HepG2 (cell line): ENCODE results near the gene HDAC10. TPM values are rescaled to one million over a fixed set of nuclear protein-coding genes. Genes with fewer than 3 reads are reported as not detected.

Experiments
- BCLAF1 ChIP-seq: fragments of 450-650 bp; IDR thresholded peaks from 2 replicates; pipeline ENCODE4 v1.6.1; 2017; ENCODE audit warnings: mild to moderate bottlenecking
- FOSL2 ChIP-seq: sonication (generic); formaldehyde crosslinking; IDR thresholded peaks from 2 replicates; pipeline ENCODE4 v1.4.0; 2020; ENCODE audit warnings: missing genetic modification reagents
- GMEB1 ChIP-seq: sonication (generic); formaldehyde crosslinking; IDR thresholded peaks from 2 replicates; pipeline ENCODE4 v1.5.1; 2020; ENCODE audit warnings: missing genetic modification reagents, mild to moderate bottlenecking, borderline replicate concordance
- KLF15 ChIP-seq: sonication (generic); formaldehyde crosslinking; IDR thresholded peaks from 2 replicates; pipeline ENCODE4 v1.8.1; 2023; ENCODE audit warnings: borderline replicate concordance, mild to moderate bottlenecking, inconsistent platforms, missing genetic modification reagents, mixed read lengths
- MAZ ChIP-seq, 2 experiments: sonication (generic) in 1 of 2; formaldehyde crosslinking in 1 of 2; IDR thresholded peaks; 2 replicates each; pipeline versions ENCODE4 v1.5.0 to v1.6.1; 2012 to 2020; ENCODE audit warnings: low read depth in 2 of 2, mild to moderate bottlenecking in 2 of 2, borderline replicate concordance in 1 of 2, improper control_type of control experiment in 1 of 2, low read length in 1 of 2, missing genetic modification reagents in 1 of 2, moderate library complexity in 1 of 2
- RFXANK ChIP-seq: IDR thresholded peaks from 2 replicates; pipeline ENCODE4 v1.6.1; 2016
- ZMAT3 ChIP-seq: sonication (generic); formaldehyde crosslinking; conservative IDR thresholded peaks from 2 replicates; pipeline ENCODE4 v1.7.0; 2021; ENCODE audit warnings: missing genetic modification reagents
- ZNF44 ChIP-seq: sonication (generic); formaldehyde crosslinking; IDR thresholded peaks from 2 replicates; pipeline ENCODE4 v1.5.1; 2020; ENCODE audit warnings: mild to moderate bottlenecking, missing genetic modification reagents
- ZNF616 ChIP-seq: sonication (generic); formaldehyde crosslinking; IDR thresholded peaks from 2 replicates; pipeline ENCODE4 v1.5.0; 2020; ENCODE audit warnings: low read depth, mild to moderate bottlenecking, missing genetic modification reagents
- ZSCAN25 ChIP-seq: sonication (generic); formaldehyde crosslinking; IDR thresholded peaks from 2 replicates; pipeline ENCODE4 v1.8.0; 2022; ENCODE audit warnings: mild to moderate bottlenecking, missing genetic modification reagents
- polyA plus RNA-seq, 8 experiments: library from polyadenylated mRNA; depleted of rRNA in 3 of 8; stranded (reverse) in 7 of 8; unstranded in 1 of 8; fragments of >200 nt; fragmentation: Illumina TruSeq in 4 of 8; extraction: Trizol in 4 of 8; gene quantifications; 2 replicates each; pipeline versions ENCODE4 v1.2.1 to v1.2.3, GENCODE V29; 2011 to 2016; ENCODE audit warnings: low read depth in 4 of 8, missing spikeins in 1 of 8, mixed read lengths in 1 of 8; ENCODE audit not compliant: insufficient read depth in 1 of 8
- total RNA-seq, 5 experiments: library from RNA; depleted of rRNA; stranded (reverse); fragments of >200 nt; fragmentation: Illumina TruSeq; extraction: Trizol; gene quantifications; 2 replicates each; pipeline ENCODE4 v1.2.3, GENCODE V29; 2016; ENCODE audit warnings: low read depth in 1 of 5
- TF ChIP-seq, protein P1 (sequence below): sonication (generic); formaldehyde crosslinking; IDR thresholded peaks from 2 replicates; pipeline ENCODE4 v1.4.0; 2020; ENCODE audit warnings: mild to moderate bottlenecking, missing genetic modification reagents, borderline replicate concordance
- TF ChIP-seq, protein P2 (sequence below): sonication (generic); formaldehyde crosslinking; IDR thresholded peaks from 2 replicates; pipeline ENCODE4 v1.4.0; 2020; ENCODE audit warnings: missing genetic modification reagents, borderline replicate concordance
- TF ChIP-seq, protein P3 (sequence below): sonication (generic); formaldehyde crosslinking; conservative IDR thresholded peaks from 2 replicates; pipeline ENCODE4 v1.5.0; 2020; ENCODE audit warnings: missing genetic modification reagents

HDAC10 gene
- total and polyA plus RNA-seq, 2 of the 13 experiments (the other 11 are each of a cell fraction or from before 2014, with no cell fraction given), result 13.9 to 14.9 TPM

DNA sequence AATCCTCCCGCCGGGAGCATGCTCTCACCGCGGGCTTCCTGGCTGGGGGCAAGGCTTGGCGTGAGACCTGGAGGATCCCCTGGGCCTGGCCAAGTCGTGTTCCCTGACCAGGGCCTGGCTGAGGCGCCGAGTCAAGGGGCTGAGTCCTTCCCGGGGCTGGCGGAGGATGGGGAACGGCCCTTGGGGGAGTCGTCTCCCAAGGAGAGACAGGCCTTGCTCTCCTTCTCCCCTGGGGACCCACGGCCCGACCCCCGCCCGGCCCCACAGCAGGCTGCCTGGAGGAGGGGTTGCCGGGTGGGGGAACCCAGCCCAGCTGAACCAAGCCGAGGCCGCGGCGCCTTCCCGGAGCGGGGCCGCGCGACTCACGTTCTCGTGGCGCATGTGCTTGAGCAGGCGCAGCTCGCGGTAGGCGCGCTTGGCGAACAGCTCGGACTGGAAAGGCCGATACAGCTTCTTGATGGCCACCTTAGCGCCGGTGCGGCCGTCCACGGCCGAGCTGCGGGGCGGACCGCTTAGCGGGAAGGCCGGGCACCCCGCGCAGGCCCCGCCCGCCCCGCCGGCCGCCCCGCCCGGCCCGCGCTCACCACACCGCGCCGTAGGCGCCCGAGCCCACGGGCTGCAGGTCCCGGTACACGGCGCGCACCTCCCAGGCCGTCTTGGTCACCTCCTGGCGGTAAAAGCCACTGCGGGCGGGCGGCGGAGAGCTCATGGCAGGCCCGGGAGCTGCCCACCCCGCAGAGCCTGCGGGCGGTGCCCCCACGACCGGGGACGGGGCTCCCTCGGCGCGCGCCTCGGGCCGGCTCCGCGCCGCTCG lies 9.9 kb upstream of the HDAC10 start (continued):
- TF ChIP-seq ZMAT3 (CRISPR knock-in tag) (0 out of 2 replicates have a peak, but pooled peaks have one; percentile 23), ZNF616 (CRISPR knock-in tag) (0 out of 2 replicates have a peak, but pooled peaks have one; percentile 30), BCLAF1 (no peak), MAZ (IDR thresholded peaks at IDR 0.05; ENCODE audit: borderline replicate concordance, low read depth, low read length) (no peak), MAZ (CRISPR knock-in tag; IDR thresholded peaks at IDR 0.05; ENCODE audit: low read depth) (peak; percentile 41; the same call in 1 of the 2 replicates), RFXANK (CRISPR knock-in tag) (no peak), ZNF44 (CRISPR knock-in tag) (no peak), ZSCAN25 (CRISPR knock-in tag) (0 out of 2 replicates have a peak, but pooled peaks have one; percentile 24), GMEB1 (CRISPR knock-in tag) (no peak), FOSL2 (no peak), KLF15 (no peak)
- TF ChIP-seq, protein P1, sequence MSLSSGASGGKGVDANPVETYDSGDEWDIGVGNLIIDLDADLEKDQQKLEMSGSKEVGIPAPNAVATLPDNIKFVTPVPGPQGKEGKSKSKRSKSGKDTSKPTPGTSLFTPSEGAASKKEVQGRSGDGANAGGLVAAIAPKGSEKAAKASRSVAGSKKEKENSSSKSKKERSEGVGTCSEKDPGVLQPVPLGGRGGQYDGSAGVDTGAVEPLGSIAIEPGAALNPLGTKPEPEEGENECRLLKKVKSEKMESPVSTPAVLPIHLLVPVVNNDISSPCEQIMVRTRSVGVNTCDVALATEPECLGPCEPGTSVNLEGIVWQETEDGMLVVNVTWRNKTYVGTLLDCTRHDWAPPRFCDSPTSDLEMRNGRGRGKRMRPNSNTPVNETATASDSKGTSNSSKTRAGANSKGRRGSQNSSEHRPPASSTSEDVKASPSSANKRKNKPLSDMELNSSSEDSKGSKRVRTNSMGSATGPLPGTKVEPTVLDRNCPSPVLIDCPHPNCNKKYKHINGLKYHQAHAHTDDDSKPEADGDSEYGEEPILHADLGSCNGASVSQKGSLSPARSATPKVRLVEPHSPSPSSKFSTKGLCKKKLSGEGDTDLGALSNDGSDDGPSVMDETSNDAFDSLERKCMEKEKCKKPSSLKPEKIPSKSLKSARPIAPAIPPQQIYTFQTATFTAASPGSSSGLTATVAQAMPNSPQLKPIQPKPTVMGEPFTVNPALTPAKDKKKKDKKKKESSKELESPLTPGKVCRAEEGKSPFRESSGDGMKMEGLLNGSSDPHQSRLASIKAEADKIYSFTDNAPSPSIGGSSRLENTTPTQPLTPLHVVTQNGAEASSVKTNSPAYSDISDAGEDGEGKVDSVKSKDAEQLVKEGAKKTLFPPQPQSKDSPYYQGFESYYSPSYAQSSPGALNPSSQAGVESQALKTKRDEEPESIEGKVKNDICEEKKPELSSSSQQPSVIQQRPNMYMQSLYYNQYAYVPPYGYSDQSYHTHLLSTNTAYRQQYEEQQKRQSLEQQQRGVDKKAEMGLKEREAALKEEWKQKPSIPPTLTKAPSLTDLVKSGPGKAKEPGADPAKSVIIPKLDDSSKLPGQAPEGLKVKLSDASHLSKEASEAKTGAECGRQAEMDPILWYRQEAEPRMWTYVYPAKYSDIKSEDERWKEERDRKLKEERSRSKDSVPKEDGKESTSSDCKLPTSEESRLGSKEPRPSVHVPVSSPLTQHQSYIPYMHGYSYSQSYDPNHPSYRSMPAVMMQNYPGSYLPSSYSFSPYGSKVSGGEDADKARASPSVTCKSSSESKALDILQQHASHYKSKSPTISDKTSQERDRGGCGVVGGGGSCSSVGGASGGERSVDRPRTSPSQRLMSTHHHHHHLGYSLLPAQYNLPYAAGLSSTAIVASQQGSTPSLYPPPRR (CRISPR knock-in tag), result no peak
- TF ChIP-seq, protein P2, sequence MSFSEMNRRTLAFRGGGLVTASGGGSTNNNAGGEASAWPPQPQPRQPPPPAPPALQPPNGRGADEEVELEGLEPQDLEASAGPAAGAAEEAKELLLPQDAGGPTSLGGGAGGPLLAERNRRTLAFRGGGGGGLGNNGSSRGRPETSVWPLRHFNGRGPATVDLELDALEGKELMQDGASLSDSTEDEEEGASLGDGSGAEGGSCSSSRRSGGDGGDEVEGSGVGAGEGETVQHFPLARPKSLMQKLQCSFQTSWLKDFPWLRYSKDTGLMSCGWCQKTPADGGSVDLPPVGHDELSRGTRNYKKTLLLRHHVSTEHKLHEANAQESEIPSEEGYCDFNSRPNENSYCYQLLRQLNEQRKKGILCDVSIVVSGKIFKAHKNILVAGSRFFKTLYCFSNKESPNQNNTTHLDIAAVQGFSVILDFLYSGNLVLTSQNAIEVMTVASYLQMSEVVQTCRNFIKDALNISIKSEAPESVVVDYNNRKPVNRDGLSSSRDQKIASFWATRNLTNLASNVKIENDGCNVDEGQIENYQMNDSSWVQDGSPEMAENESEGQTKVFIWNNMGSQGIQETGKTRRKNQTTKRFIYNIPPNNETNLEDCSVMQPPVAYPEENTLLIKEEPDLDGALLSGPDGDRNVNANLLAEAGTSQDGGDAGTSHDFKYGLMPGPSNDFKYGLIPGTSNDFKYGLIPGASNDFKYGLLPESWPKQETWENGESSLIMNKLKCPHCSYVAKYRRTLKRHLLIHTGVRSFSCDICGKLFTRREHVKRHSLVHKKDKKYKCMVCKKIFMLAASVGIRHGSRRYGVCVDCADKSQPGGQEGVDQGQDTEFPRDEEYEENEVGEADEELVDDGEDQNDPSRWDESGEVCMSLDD (CRISPR knock-in tag), result 0 out of 2 replicates have a peak, but pooled peaks have one; percentile 23
- TF ChIP-seq, protein P3, sequence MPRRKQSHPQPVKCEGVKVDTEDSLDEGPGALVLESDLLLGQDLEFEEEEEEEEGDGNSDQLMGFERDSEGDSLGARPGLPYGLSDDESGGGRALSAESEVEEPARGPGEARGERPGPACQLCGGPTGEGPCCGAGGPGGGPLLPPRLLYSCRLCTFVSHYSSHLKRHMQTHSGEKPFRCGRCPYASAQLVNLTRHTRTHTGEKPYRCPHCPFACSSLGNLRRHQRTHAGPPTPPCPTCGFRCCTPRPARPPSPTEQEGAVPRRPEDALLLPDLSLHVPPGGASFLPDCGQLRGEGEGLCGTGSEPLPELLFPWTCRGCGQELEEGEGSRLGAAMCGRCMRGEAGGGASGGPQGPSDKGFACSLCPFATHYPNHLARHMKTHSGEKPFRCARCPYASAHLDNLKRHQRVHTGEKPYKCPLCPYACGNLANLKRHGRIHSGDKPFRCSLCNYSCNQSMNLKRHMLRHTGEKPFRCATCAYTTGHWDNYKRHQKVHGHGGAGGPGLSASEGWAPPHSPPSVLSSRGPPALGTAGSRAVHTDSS (CRISPR knock-in tag), result no peak
